ENCODE results near the gene COL8A1.
"Not testable (repeated sequence)": the region's sequence is repeated elsewhere in the genome, so short reads cannot be mapped to it uniquely, and the experiment has no call there.

COL8A1 gene

GRCh38 chr3:99712291-99712954, 74.0 kb downstream of the COL8A1 start:
- DNase-seq = no peak

- no peak for DNase-seq
Observed at GRCh38 chr3:99713440-99713839, 75.0 kb downstream of the COL8A1 start.

- DNase-seq = no peak
Observed at GRCh38 chr3:99714146-99714545, 75.8 kb downstream of the COL8A1 start.

GRCh38 chr3:99714575-99714974, 76.2 kb downstream of the COL8A1 start:
- DNase-seq = no peak

DNA sequence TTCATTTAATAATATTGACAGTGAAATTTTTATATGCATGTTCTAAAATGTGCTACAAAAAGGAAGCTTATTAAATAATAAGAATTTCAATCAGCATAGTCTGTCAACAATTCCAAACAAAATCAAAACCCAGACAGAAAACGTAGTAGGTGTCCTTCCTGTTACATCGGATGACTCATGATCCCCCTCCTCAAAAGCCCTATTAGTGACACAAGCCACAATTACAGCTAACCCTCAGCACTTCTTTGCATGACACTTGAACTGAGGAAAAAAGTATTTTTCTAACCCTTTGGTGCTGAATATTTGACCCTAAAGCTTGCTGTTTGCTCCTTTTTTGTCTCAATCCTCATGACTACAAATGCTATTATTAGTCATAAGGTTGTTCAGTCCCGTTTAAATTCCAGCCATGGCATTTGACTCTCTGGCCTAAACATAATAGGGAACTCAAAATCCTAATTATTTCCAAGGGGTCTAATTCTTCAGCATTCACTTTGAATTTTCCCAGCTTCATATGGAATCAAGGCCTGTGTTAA, 78.1 kb downstream of the COL8A1 start:
- DNase-seq = no peak

GRCh38 chr3:99720985-99721632, 82.7 kb downstream of the COL8A1 start:
- no peak for DNase-seq

DNA sequence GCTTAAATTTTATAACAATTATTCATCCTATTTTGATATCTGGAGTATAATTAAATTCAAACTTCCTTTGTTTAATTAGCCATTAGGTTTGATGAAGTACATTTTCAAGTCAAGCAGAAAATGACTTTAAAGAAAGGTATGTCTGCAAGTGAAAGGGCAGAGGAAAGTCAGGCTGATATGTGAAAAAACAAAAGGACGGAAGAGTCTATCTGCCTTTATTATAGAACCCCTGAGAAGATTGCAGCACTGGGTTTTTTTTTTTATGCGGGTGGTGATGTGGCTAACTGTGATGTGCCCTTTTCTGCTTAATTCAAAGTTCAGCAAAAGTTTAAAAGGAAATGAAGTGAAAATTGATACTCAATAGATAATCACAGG, 83.2 kb downstream of the COL8A1 start:
- DNase-seq = no peak

DNA sequence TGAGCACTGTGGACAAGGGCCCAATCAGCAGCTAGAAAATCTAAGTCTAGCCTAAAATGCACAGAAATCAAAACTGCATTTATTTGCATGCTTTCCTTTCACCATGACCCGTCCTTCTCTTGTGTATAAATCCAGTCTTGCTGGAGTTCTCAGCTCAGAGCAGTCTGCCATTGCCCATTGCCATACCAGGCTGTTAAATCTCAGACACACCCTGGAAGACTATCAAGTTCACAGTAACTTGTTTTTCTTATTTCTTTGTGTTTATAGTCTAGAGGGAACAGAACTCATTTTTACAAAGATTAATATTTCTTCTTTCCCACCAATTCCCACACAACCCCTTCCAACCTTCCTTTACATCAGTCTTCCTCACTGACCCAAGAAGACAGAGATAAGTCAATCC, 85.9 kb downstream of the COL8A1 start:
- no peak for DNase-seq

DNA sequence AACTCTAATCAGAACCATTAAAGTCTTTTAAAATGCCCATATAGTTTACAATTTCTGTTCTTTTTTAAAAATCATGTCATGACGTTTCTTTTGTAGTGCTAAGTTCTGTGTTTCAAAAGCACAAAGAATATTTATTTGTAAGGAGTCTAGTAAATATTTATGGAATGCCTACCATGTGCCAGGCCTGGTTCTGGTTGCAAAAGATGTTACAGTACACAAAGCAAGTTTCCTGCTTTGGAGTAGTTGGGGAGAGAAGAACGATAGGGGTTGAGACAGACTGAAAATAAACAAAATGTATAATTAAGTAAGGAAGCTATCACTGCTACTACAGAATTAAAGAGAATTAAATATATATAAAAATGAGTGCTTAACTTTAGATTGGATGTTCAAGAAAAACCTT, 92.5 kb downstream of the COL8A1 start:
- no peak for DNase-seq

GRCh38 chr3:99731499-99731898, 93.1 kb downstream of the COL8A1 start:
- no peak for DNase-seq

DNA sequence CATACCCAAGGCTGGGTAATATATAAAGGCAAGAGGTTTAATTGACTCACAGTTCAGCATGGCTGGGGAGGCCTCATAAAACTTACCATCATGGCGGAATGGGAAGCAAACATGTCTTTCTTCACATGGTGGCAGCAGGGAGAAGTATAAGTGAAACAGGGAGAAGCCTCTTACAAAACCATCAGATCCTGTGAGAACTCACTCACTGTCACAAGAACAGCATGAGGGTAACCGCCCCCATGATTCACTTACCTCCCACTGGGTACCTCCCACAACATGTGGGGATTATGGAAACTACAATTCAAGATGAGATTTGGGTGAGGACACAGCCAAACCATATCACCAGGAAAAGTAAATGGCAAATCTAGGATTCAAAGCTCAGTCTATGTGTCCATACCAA, 102.0 kb downstream of the COL8A1 start:
- not testable (repeated sequence) for DNase-seq

DNA sequence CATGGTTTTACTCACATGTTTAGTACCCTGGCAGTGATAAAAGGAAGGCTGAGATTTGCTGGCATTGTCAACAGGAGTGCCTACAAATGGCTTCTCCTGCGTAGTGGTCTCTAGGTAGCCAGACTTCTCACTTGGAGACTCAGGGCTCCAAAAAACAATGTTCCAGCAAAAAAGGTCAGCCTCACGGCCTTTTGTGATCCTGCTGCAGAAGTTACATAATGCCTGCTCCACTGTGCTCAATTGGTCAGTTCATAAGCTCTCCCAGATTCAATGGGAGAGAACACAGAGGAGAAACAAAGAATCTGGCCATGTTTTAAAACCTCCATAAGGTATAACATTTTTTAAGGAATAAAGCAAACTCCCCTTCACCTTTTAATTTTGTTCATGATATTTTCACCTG, 103.2 kb downstream of the COL8A1 start:
- no peak for DNase-seq

DNA sequence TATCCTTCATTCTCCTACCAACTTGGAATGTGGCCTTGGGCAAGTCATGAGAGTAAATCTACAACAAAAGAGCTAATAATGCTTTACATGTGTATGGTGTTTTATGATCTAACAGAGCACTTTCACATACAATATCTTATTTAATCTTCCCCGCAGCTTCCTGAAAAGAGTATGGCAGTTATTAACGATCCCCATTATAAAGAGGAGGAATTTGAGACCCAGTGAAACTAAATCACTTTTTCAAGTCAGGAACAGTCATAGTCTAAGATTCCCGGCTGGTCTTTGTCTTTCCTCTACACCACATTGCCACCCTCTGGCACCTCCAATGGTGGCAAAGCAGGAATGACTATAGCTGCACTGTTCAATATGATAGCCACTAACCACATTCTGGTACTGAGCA, 109.5 kb downstream of the COL8A1 start:
- no peak for DNase-seq

GRCh38 chr3:99751649-99752048, 113.3 kb downstream of the COL8A1 start:
- DNase-seq = no peak

DNA sequence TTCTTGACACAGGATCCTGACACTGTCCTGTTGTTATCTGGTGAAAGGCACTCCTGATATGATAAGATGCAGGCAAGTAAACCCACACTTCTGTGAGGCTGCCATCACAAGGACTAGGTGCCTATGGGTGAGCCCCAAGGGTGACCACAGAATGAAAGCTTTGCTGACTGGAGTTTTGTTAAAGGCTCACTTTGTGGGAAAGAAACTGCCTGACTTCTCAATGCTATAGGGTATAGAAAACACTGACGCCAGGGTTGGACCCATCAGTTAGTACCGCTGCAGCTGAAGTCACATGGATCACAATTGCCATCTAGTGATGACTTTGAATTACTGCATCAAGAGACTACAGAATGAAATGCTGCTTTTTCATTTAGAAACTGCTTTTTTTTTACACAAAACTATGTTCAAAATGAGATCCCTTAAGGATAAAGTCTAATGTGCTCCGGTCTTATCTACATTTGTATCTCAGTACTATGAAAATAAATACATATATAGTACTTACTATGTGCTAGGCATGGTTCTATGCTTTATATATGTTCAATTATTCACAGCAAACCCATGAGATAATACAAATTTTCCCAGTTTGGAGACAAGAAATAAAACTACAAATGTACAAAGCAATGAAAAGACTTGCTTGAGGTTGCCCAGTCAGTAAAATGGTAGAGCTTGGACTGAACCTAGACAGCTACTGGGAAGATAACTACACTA, 115.0 kb downstream of the COL8A1 start:
- DNase-seq = peak; percentile 56

- no peak for DNase-seq
Observed at GRCh38 chr3:99755831-99756230, 117.4 kb downstream of the COL8A1 start.

DNA sequence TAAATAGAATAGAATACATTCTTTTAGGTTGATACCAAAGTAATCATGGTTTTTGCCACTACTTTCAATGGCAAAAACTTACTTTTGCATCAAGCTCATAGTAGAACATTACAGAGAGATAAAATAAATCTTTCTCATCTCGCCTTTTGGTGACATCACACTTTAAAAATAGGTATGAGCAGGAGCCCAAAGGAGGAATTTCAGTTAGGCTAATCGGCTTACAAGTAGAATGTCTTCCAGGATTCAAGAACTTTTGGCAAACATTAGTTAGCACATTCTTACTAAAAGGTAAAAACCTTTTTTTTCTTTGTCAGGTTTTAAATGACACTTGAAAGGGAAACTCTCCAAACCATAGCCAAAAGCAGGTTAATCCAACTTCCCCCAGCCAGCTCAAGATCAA, 119.6 kb downstream of the COL8A1 start:
- no peak for DNase-seq

- no peak for DNase-seq
Observed at GRCh38 chr3:99758502-99759177, 120.2 kb downstream of the COL8A1 start.

DNA sequence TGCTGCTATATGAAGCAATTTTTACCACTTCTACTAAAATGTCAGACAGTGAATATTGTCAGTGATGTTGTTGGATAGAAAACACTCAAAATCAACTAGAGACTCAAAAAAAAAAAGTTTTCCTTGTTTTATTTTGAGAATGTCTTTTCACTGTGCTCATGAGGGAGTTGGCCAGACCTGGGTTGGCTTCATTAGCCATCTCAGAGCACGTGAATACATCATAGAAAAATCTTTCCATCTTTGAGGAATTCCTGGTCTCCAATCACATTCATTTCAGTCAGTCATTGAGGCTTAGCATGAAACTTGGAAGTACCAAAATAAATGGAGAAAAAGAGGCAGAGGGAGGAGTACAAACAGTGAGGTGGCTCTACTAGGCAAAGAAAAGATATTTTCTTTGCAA, 121.6 kb downstream of the COL8A1 start:
- no peak for DNase-seq

GRCh38 chr3:99760629-99761028, 122.2 kb downstream of the COL8A1 start:
- DNase-seq = no peak

GRCh38 chr3:99761415-99762165, 123.2 kb downstream of the COL8A1 start:
- DNase-seq = no peak

DNA sequence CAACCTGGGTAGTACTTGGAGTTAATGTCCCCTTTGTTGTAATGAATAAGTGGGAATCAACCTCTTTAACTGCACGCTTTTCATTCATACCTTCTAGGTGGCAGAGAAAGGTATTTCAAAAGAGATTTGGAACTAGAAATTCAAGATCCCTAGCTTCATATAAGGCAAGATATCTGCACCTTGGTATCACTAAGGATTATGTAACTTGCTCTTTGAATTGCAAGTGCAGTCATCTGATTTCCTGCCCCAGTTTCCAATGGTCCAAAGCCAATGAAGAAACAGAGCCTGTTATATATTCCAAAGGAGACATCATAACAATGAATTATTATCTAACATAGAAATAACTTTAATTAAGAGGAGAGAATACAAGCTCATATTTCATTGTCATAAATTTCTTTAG, 124.5 kb downstream of the COL8A1 start:
- no peak for DNase-seq

DNA sequence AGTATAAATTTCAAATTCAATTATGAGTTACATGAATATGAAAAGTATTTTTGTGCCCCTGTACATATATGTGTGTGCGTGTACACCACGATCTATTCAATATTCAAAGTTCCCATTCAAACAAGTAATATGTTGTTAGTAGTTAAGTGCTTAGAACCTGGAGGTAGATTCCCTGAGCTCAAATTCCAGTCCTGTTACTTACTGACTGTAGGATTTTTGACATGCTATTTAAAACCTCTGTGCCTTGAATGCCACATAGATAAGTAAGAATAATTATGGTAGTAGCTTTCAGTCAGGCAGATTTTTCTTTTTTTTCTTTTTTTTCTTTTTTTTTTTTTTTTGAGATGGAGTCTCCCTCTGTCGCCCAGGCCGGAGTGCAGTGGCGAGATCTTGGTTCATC, 126.0 kb downstream of the COL8A1 start:
- no peak for DNase-seq

Measured in hematopoietic multipotent progenitor cell treated with erythropoietin and hydrocortisone succinate and interleukin-3 and kit ligand, for 8 days (in vitro differentiated cells).